Daoy (cell line): Measurements from ENCODE around the gene KHDC1. TPM values are rescaled to one million over a fixed set of nuclear protein-coding genes. Genes with fewer than 3 reads are reported as not detected.
"Not testable (repeated sequence)": the region's sequence is repeated elsewhere in the genome, so short reads cannot be mapped to it uniquely, and the experiment has no call there.

Experiments
- DNase-seq: peaks from one replicate; pipeline ENCODE4 v3.0.0-alpha.2; 2015; ENCODE audit warnings: low read depth
- total RNA-seq: library from RNA; depleted of rRNA; stranded (reverse); fragments of >200 nt; shearing (Covaris generic); gene quantifications from 2 replicates; pipeline ENCODE4 v1.2.3, GENCODE V29; 2014; rRNA removed

Gene KHDC1
- total RNA-seq = 5.8 and 6.2 TPM in 2 replicates

DNA sequence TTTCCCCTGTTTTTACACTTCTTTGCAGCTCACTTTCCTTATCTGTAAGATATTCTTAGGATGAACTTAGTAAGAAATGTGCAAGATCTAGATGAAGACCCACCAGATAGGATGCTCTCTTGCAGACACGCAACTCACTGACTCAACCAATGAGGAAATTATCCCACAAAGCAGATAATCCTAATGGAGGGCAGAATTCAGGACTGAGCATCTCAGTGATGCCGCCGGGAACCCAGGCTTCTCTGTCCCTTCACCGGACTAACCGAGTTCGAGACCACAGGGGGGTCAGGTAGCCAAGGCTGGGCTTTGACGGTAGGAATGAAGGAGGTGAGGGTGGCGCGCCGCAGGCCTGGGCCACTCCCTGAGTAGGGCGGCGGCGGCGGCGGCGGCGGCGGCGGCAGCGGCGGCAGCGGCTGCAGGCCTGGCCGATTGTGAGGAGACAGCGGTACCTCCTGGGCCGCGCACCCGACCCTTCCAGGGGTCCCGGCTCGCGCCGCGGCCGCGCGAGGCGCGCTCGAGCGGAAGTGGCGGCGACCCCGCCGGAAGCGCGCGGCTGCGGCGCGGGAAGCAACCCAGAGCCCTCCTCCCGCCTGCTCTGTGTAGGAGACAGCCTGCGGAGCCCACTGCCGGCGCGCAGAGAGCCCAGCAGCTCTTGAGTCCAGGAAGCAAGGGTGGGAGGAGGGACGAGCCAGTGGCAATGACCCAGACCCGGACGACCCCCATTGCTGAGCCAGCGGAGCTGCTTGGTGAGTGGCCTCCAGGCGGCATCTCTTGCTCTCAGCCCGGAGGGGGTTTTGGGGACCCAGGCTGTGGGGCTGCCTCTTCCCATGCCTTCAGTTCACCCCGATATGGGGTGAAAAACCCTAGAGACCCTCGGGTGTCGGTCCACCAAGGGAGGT lies at the start of gene KHDC1:
TSS of gene KHDC1 (minus strand) at position 526 of the 899 bp plus-strand sequence. CDS start 20,679 bp downstream, outside the sequence.
- DNase-seq = peak; percentile 84

GRCh38 chr6:73310503-73310845 lies 47.5 kb upstream of the KHDC1 start:
- DNase-seq = not testable (repeated sequence)

GRCh38 chr6:73309785-73310502 lies 46.9 kb upstream of the KHDC1 start:
- peak; percentile 84 for DNase-seq

DNA sequence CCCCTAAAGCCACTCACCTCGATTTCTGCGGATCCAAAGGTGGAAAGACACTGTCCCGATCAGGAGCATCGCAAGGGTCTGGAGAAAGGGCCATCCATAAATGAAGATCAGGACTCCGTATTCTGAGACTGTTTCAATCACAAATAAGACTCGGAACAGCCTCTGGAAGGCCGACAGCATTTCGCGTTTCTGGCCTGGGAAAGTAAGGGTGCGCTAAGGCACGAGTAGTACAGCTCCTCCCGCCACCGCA lies 46.5 kb upstream of the KHDC1 start:
- DNase-seq = no peak

- peak; percentile 45 for DNase-seq
Observed at GRCh38 chr6:73308712-73309534, 45.9 kb upstream of the KHDC1 start.

- not testable (repeated sequence) for DNase-seq
Observed at GRCh38 chr6:73303773-73304172, 40.8 kb upstream of the KHDC1 start.

DNA sequence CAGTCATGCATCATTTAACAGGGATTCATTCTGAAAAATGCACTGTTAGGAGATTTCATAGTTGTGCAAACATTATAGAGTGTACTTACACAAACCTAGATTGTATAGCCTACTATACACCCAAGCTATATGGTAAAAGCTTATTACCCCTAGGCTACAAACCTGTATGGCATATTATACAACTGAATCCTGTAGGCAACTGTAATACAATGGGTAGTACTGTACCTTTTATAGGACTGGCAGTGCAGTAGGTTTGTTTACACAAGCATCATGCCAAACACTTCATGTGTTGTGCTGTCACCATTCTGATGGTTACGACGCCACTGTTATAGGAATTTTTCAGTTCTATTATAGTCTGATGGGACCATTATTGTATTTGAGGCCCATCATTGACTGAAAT lies 39.3 kb upstream of the KHDC1 start:
- DNase-seq = no peak

DNA sequence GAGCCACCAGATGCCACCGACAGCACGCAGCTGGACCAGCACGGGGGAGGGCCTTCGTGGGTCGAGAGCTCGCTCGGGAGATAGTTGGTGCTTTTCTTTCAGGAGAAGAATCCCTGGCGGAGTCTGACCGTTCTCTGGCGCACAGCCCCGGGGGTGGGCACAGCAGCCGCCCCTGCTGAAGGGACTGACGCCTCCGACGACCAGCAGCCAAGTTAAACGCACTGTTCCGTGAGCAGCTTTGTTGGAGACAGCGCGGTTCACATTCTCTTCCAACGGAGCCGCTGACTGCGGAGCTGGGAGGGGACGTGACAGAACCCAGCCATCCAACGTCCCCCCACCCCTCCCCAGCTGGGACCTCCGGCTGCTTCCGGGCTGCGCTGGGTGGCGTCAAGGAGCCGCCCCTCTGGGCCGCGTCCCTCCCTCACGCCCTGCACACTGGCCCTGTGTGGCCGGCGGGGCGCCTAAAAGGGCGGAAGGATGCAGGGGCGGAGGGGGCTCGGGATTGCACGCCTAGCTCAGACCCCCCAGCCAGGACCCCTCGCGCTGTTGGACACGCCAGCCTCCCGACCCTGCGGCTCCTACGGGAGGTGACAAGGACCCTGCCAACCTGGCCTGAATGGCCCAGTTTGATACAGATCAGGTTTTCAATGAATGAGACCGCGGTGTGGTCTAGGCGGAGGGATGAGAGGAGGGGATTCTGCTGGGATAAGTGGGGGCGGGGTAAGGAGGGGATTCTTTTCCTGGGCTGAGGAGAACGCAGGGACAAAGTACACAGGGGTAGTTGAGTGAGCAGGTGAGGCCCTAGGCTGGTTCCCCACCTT lies 36.4 kb upstream of the KHDC1 start:
- DNase-seq = no peak

GRCh38 chr6:73293331-73293730 lies 30.3 kb upstream of the KHDC1 start:
- no peak for DNase-seq

- DNase-seq = peak; percentile 48
Observed at GRCh38 chr6:73290435-73290834, 27.4 kb upstream of the KHDC1 start.

- DNase-seq = no peak
Observed at GRCh38 chr6:73286752-73287151, 23.8 kb upstream of the KHDC1 start.

DNA sequence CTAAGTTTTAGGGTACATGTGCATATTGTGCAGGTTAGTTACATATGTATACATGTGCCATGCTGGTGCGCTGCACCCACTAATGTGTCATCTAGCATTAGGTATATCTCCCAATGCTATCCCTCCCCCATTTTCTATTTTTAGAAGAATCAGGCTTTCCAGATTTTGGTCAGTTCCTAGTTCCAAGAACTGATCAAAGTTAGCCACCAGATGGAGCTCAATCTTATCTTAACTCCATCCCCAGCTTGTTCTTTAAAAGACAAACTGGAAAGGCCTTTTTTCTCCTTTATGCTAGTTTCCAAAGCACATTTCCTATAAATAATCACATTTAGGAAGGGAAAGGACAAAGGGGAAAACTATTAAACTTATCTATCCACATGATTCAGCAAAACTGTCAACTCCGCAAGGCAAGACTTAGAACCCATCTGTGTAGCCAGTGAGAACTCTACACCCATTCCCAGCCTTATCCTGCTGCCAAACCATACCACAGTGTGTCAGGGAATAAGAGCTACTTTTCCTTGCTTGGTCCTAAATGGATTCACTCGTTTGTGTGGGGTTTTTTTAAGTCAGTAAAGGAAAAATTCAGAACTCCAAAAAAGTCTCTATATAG lies 22.8 kb upstream of the KHDC1 start:
- DNase-seq = peak; percentile 37

DNA sequence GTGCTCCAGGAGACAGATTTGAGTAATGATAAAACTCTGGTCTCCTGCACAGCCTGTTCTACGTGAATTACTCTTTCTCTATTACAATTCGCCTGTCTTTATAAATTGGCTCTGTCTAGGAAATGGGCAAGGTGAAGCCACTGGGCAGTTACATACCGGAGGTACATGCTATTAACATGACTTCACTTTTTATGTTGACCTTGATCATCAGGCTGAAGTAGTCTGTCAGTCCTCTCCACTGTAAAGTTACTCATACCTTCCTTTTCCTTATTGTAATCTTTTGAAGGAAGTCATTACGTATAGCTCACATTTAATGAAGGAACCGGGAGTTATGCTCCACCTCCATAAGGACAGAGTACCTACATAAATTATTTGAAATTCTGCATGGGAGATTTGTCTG lies 19.9 kb upstream of the KHDC1 start:
- no peak for DNase-seq

GRCh38 chr6:73281684-73282083 lies 18.7 kb upstream of the KHDC1 start:
- not testable (repeated sequence) for DNase-seq

GRCh38 chr6:73269296-73269695 lies 6.3 kb upstream of the KHDC1 start:
- DNase-seq = not testable (repeated sequence)

DNA sequence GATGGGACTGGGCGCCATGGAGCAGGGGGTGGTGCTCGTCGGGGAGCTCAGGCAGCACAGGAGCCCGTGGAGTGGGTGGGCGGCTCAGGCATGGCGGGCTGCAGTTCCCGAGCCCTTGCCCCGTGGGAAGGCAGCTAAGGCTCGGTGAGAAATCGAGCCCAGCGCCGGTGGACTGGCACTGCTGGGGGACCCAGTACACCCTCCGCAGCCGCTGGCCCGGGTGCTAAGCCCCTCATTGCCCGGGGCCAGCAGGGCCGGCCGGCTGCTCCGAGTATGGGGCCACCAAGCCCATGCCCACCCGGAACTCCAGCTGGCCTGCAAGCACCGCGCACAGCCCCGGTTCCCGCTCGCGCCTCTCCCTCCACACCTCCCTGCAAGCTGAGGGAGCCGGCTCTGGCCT lies 5.9 kb upstream of the KHDC1 start:
- not testable (repeated sequence) for DNase-seq

DNA sequence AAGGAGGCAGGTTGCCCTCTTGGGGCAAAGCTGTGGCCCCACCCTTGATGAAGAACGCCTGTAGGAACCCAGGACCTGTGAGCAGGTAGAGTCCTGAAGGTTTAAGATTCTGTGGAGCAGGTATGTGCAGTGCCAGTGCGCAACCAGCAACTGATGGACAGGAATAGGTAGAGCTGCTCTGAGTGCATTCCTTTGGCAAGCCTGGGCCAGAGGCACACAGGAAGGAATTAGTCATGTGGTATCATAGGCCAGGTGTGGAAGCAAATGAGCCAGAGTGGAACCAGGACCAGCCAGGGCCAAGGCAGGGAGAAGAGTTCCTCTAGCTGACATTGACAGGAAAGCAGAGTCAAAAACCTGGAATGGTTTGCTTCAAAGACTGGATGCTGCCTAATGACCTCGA lies 1.4 kb upstream of the KHDC1 start:
- no peak for DNase-seq

DNA sequence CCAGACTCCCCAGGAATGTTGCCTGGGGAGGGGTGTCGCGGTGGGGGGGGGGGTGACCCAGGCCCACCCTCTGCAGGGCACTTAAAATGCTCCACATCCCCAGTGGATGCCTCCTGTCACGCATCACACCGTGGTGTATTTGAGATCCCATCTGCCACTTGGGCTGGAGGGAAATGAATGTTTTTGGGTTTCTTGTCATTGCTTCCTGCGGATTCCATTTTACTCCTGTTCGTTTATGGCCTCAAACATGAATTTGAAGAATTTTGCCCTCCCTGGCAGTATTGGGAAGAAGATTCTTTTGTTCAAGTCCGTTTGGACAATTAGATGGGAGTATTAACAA lies 544 bp upstream of the KHDC1 start:
- no peak for DNase-seq

GRCh38 chr6:73258721-73259120 lies 4.3 kb downstream of the KHDC1 start:
- DNase-seq = no peak

- not testable (repeated sequence) for DNase-seq
Observed at GRCh38 chr6:73254323-73254722, 8.7 kb downstream of the KHDC1 start.

DNA sequence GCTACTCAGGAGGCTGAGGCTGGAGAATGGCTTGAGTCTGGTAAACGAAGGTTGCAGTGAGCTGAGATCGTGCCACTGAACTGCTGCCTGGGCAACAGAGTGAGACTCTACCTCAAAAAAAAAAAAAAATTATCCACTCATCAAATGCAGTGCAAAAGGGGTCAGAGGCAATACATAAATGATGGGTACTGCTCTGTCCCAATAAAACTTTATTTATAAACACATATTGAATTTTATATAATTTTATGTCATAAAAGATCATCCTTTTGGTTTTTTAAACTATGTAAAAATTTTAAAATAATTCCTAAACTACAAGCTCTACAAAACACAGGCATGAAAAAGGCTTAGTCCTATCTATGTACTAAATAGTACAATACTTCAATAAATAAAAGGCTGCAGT lies 10.3 kb downstream of the KHDC1 start:
- no peak for DNase-seq
